Ramos (cell line): ENCODE data around the gene GSTM4.

Experiments
- in situ Hi-C: fragments of 300-500 bp; cut with MboI; formaldehyde crosslinking; loops from one replicate; pipeline ENCODE4 v1.14.3; 2022; ENCODE audit warnings: low sequenced_read_pairs; ENCODE audit not compliant: unreplicated experiment

GSTM4 gene

DNA sequence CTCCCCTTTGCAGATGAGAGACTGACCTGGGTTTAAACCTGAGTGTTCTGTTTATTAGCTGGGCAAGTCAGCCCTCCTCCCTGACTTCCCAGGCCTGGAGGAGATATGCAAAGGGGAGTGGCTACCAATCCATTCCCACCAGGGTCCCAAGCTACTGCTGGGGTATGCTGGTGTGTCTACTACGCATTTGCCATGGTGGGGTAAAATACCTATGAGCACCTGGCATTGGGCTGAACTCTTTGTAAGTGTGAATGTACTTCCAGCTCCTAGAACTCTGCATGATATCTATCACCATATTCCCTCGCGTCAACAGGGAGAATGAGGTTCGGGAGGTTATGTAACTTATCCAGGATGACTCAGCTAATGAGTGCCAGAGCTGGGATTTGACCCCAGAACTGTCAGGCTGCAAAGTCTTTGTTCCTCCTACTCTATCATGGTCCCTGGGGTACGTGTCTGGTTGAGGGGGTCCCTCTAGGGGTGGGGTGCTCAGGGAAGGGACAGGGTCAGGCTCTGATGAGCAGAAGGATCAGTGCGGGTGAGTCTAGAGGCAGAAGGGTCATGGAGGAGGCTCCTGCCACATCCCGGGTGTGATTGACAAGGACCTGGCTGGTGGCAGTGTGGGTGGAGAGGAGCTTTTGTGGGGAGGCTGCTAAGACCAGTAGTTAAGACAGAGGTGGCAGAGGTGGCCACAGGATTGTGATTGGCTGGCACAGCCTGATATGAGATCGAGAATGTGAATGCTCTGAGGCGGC, 19.5 kb upstream of the GSTM4 start:
- in situ Hi-C loops: no loop called here

DNA sequence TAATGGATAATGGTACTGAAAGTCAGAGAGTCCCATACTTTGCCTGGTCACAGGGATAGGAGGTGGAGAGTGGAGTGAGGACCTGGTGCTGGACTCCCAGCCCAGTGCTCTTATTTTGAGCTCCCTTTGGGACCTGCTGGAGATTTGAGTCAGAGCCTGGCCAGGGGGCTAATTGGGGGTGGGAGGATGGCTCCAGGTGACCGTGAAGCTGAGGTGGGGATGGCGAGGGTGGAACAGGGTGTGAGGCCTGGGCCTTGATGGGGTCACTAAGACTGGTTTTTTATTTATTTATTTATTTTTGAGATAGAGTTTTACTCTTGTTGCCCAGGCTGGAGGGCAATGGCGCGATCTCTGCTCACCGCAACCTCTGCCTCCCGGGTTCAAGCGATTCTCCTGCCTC, 18.5 kb upstream of the GSTM4 start:
- in situ Hi-C loops: no loop called here

DNA sequence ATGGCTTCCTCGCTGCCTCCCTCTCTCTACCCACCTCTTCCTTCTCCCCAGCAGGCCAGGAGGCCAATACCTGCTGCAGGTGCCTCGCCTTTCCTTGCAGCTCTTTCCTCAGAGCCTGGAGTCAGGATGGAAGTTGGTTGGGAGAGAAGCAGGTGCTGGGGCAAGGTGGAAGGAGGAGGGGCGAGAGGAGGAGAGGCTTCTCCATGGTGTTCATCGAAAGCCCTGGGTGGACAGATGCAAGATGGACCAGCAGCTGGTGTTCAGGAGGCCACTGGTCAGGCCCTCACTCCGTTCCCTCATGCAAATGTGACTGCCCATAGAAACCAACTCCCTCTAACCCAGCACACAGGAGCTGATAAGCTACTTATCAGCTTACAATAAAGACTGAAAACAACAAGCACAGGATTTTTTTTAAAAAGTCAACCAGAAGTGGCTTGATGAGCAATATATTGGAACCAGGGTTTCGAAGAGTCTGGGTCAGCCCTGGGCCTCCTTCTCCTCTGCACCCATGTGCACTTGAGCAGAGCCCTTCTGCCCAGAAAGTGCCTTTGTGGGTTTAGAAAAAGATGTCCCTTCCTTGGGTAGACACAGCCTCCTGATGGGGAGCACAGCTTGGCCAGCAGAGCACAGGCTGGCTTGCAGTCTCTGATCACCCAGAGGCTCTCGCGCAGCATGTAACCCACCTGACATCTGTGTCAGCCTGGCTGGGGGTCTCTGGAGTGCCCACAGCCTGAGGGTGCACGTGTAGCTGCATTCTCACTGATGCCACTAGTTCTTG, 16.6 kb upstream of the GSTM4 start:
- in situ Hi-C loops: no loop called here

DNA sequence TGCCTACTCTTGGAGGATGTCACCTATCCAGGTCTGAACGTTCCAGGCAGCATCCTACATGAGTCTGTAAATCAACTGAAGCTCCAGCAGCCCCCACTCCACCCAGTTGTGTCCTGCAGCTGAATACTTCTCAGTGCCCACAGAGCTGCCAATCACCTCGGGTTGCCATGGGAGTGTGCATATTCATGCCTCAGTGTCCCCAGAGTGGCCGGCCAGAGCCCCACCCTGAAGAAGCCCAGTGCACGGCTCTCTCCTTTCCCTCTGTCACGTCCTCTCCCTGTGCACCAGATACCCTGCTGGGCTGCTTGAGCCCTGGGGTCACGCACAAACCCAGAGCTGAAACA, 16.1 kb upstream of the GSTM4 start:
- in situ Hi-C loops: loop anchor here (5.0 kb wide), 2 partner anchors 132 to 347 kb away; no protein-coding TSS in a partner anchor

DNA sequence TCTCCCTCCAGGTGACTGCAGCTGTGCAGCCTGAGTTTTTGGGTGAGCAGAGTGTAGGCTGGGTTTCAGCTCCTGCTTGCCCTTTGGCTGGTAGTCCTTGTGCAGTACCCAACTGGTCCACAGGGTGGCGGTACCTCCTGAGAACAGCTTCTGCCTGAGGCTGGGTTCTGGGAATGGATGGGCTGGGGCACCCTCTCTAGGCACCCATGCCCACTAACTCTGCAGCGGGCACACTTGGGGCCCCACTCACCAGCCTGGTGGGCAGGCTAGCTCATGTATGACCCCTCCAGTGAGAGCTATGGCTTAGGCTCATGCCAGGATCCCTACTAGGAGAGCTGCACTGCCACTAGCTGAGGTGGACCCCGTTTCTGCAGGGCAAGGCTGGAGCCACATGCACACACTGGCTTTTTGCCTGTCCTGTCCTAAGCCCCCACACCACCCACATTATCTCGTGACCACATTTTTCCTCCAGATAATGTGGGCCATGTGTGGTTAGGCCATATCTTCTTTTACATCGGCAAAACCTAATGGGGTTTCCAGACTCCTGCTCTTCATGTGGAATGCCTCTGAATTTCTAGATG, 15.5 kb upstream of the GSTM4 start:
- in situ Hi-C loops: loop anchor here (5.0 kb wide), 2 partner anchors 132 to 347 kb away; no protein-coding TSS in a partner anchor

DNA sequence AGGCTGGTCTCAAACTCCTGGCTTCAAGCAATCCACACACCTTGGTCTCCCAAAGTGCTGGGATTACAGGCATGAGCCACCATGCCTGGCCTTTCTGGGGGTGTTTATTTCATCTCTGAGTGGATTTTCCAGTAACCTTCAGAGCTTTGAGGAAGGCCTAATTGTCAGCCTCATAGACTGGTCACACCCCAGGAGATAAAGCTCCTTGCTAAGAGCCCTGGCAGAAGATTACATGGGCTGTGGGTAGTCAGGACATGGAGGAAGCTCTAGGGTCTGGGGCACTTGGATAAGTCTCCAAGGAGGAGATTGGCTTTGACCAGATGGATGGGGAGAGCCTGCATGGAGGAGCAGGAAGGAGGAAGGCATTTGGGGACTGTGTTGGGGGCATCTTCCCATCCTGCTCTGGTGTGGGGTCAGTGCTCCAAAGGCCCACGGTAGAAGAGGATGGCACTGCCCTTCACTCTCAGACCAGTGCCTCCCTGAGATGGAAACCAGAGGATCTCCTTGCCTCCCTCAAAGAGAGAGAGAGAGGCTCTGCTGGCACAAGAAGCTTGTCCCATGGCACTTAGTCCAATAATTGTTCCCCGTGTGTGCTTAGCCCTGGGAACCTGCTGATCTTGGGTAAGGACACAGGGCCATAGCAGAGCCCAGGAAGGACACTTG, 14.7 kb upstream of the GSTM4 start:
- in situ Hi-C loops: loop anchor here (5.0 kb wide), 2 partner anchors 131 to 346 kb away; no protein-coding TSS in a partner anchor

DNA sequence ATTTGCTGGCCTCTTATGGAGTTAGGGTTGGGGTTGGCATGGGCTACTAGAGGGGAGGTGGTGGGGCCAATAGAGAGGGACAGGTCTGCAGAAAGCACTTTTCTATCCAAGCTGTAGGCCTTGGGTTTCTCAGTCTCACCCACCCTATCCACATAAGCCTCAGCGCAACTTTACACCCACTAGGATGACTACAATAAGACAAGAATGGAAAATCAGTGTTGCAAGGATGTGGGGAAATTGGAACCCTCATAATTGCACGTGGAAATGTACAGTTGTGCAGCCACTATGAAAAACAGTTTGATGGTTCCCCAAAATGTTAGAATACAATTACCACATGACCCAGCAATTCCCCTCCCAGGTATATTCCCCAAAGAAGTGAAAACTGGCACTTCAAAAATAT, 14.0 kb upstream of the GSTM4 start:
- in situ Hi-C loops: loop anchor here (5.0 kb wide), 2 partner anchors 130 to 345 kb away; no protein-coding TSS in a partner anchor

DNA sequence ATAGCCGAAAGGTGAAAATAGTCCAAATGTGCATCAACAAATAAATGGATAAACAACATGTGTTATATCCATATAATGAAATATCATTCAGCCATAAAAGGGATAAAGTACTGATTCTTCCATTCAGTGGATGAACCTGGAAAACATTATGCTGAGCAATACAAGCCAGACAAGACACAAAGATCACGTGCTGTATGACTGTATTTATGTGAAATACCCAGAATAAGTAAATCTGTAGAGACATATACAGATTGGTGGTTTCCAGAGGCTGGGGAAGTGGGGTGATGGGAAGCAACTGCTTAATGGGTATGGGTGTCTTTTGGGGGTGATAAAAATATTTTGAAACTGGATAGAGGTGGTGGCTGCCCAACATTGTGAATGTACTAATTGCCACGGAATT, 13.3 kb upstream of the GSTM4 start:
- in situ Hi-C loops: loop anchor here (5.0 kb wide), 2 partner anchors 130 to 345 kb away; no protein-coding TSS in a partner anchor

DNA sequence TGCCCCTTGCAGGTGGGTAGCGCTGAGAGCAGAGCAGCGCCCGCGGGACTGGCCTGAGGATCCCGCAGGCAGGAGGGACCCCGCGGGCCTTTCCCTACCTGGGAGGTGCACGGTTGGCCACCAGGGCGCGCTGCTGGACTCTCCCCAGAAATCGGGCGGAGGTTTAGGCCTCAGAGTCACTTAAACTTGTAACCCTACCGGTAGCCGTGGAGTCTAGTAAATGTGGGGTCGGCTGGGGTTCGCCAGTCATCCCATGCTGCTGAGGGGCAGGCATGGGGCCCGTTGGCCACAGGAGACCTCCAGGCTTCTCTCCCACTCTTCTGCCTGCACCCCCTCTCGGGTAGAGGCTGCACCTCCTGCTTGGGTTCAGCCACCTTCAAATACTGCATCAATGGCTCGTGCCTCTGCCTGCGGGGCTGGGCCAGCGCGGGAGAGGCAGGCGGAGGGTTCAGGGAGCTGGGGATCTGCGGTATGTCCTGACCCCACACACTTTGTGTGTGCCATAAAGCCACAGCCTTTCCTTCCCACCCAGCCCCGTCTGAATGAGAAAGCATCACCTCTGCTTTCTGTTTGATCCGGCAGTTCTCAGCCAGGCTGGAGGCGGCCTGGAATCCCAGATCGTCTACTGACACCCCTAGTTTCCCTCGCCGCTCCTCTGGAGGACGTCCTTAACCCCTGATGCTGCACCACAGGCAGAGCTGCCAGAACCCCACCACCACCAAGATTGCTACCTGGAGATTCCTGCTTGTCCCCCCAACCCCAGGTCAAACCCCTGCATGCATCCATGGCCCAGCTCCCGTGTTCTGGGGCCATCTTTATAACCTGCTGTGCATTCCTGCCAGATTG, 12.3 kb upstream of the GSTM4 start:
- in situ Hi-C loops: loop anchor here (5.0 kb wide), 2 partner anchors 129 to 344 kb away; no protein-coding TSS in a partner anchor

DNA sequence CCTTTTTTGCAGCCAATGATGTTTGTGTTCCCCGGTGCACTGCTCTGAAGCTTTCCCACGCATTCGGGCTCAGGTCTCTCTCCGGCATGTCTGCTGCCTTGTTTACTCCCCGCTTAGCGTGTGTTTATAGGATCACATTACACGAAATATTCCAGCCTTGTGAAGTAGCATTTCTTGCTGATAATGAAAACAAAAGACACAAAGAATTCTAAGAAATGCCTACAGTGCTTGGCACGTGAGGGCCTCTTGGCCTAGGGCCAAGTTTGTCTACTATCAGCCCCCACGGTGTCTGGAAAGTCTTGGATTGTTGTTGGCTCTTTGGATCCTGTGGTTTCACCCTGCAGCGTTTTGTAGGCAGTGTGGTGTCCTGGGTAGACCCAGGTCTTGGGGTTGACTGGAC, 11.2 kb upstream of the GSTM4 start:
- in situ Hi-C loops: loop anchor here (5.0 kb wide), 2 partner anchors 128 to 343 kb away; no protein-coding TSS in a partner anchor

DNA sequence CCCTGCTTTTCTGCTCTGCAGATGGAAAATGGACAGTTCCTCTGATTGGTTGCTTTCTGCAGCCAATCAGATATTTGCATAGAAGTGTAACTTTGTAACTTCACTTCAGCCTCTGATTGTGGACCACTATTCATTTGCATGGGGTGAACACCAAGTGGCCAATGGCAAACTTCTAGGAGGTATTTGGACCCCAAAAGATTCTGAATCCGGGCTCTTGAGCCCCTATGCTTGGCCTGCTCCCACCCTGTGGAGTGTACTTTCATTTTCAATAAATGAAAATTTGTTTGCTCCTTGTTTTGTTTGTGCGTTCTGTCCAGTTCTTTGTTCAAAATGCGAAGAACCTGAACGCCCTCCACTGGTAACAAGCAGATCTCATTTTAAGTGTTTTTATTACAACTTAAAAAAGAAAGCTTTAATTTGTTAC, 6.4 kb upstream of the GSTM4 start:
- in situ Hi-C loops: no loop called here

DNA sequence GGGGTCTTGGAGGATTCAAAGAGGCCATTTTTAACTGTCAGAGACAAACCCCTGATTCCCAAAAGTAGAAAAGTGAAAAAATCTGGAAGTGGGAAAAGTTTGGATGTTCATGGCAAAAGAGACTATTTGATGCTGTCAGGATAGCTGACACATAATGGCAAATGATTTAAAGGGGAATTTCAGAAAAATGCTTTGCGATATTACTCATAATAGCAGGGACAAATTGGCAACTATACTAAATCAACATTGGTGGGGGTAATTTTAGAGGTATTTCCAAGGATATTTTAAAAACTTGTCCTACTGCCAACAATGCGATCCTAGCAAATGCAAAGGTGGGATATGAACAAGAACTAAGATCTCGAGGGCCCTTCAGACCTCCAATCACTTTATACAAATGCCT, 5.3 kb upstream of the GSTM4 start:
- in situ Hi-C loops: no loop called here

DNA sequence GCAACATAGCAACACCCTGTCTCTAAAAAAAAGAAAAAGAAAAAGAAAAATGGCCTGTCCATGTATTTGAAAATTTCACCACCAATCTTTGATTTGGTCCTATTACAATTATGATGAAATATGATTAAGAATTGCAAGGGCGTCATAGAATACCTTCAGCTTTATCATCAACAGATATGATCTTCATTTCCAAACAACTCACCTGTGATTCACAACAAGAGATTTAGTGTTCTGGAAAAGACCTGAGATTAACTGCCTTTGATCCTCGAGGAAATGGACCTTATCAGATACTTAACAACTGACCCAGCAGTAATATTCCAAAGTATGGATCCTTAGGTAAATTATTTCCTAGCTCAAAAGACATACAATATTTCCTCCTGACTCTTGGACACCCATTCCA, 3.5 kb upstream of the GSTM4 start:
- in situ Hi-C loops: no loop called here

DNA sequence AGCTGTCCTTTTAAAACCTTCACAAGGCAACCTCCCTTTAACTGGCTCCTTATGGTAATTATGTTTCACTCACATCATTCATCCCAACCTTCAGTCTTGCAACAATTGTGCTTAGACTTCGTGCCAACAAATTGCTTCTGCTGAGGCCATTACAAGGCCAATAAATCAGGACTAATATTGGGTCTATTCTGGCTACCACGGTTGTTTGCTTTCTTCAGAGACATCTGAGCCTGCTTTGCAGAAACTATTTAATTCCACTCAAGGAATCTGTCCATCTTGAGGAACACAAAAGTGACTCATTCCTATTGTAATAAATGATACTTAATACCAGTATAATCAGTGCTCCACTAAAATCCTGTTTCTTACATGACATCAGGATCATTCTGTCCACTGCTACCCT, 2.6 kb upstream of the GSTM4 start:
- in situ Hi-C loops: no loop called here

DNA sequence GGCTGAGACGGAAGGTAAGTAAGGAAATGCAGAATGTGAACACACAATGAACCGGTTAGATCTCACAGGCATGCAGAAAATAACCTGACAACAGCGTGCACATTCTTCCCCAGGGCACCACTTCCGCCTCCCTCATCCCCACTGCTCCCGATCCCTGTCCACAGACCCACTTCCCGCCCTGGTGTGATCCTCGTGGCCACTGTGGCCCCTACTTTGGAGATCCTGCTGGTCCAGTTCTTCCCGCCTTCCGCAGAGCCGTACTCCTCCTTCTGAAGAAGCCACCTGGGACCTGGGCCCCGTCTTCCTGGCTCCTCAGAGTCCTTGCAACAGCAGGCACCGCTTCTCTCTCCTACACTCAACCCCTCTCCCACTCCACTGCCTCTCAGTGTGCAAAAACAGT, 1.4 kb upstream of the GSTM4 start:
- in situ Hi-C loops: no loop called here

DNA sequence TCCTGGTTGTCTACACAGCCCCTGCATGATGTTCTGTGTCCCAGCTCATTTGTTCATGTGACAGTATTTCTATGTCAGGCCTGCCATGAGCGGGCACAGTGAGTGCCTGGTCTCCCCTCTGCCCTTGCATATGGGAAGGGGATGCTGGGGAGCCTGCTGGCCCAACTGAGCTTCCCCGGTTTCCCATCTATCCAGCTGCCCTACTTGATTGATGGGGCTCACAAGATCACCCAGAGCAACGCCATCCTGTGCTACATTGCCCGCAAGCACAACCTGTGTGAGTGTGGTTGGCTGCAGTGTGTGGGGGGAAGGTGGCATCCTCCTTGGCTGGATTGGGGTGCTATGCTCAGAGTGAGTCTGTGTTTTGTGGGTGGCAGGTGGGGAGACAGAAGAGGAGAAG, 1.5 kb downstream of the GSTM4 start:
- in situ Hi-C loops: no loop called here

DNA sequence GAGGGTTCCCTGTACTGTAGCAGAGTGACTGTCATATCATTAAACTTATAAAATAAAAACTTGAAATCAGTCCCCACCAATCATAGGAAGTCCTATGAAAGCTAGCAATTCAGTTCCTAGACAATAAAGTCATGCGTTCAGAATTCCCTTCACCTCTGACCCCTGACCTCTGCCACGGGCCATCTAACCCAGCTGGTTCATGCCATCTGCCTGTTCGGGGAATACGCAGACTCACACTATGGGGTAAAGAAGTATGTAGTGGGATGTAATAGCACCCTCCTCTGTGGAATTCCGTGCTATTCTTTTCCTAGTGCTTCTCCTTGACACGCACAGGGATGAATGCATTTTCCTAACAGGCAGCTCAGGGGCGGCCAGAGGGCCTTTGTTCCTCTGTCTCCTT, 2.1 kb downstream of the GSTM4 start:
- in situ Hi-C loops: no loop called here

DNA sequence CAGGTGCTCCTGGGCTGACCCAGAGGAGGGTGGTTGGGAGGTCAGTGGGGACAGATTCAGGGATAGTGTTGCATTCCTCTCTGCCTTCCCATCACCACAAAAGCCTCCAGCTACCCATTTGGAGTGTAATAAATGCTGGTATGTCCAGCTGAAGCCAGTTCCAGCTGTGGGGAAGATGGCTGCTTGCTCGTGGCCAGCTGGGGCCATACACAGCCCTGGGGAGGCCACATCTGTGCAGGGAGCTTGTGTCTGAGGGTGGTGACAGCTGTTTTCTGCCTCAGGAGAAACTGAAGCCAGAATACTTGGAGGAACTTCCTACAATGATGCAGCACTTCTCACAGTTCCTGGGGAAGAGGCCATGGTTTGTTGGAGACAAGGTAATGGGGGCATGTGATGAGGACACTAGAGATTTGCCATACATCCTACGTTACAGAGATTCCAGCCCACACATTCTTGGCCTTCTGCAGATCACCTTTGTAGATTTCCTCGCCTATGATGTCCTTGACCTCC, 2.7 kb downstream of the GSTM4 start:
- in situ Hi-C loops: no loop called here

DNA sequence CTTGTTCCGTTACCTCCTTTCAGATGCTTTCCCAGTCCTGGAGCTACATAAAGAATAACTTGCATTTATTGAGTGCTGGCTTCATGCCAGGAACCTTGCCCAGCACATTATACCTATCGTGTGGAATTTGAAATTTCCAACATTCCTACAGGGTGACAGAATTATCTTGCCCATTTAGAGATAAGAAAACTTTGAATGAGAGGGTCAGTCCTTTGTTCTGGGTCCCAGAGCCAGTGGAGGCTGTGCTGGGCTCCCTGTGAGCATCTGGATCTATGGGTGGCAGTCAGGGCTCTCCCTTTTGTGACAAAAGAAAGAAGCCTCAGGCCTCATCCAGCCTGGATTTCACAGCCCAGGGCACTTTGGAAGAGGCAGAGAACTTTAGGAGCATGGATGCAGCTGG, 3.2 kb downstream of the GSTM4 start:
- in situ Hi-C loops: no loop called here
